GM23338 (cell line): ENCODE measurements around the gene USP46. TPM values are rescaled to one million over a fixed set of nuclear protein-coding genes. Genes with fewer than 3 reads are reported as not detected.

ENCODE experiments used
- ATAC-seq: fragments of 200-7000 bp; cut with Tn5 transposase; 3 replicates; pipeline ENCODE4 v1.9.1; 2020
- DNase-seq: peaks from one replicate; pipeline ENCODE4 v3.0.0-alpha.2; 2015; ENCODE audit warnings: low spot score
- H2AFZ ChIP-seq: fragments of 200-600 bp; sonication (generic); 2 replicates; pipeline ENCODE4 v1.8.0; 2016; ENCODE audit warnings: antibody characterized with exemption, mild to moderate bottlenecking, moderate library complexity
- H3F3A ChIP-seq: fragments of 200-600 bp; sonication (generic); replicated peaks from 2 replicates; pipeline ENCODE4 v1.8.0; 2017; ENCODE audit warnings: antibody characterized with exemption, mixed run types, low read depth
- H3K27ac ChIP-seq: fragments of 200-600 bp; sonication (generic); 2 replicates; pipeline ENCODE4 v1.6.1; 2016; ENCODE audit warnings: low read depth
- H3K27me3 ChIP-seq: fragments of 200-600 bp; sonication (generic); 2 replicates; pipeline ENCODE4 v1.8.0; 2016; ENCODE audit warnings: mild to moderate bottlenecking, mixed run types, moderate library complexity; ENCODE audit not compliant: insufficient read depth
- H3K36me3 ChIP-seq: fragments of 200-600 bp; sonication (generic); 2 replicates; pipeline ENCODE4 v1.8.0; 2016; ENCODE audit warnings: mild to moderate bottlenecking; ENCODE audit not compliant: insufficient read depth
- H3K4me1 ChIP-seq: fragments of 200-600 bp; sonication (generic); 2 replicates; pipeline ENCODE4 v1.8.0; 2016; ENCODE audit warnings: mild to moderate bottlenecking, moderate library complexity; ENCODE audit not compliant: insufficient read depth
- H3K4me2 ChIP-seq: fragments of 200-600 bp; sonication (generic); 2 replicates; pipeline ENCODE4 v1.7.1; 2017; ENCODE audit warnings: mixed run types
- H3K4me3 ChIP-seq: fragments of 200-600 bp; sonication (generic); 2 replicates; pipeline ENCODE4 v1.6.1; 2016; ENCODE audit warnings: mixed run types
- H3K79me2 ChIP-seq: fragments of 200-600 bp; sonication (generic); replicated peaks from 2 replicates; pipeline ENCODE4 v1.8.0; 2017; ENCODE audit warnings: mild to moderate bottlenecking; ENCODE audit not compliant: insufficient read depth
- H3K9me2 ChIP-seq: fragments of 200-600 bp; sonication (generic); 2 replicates; pipeline ENCODE4 v1.8.0; 2017; ENCODE audit not compliant: insufficient read depth
- H4K20me1 ChIP-seq: fragments of 200-600 bp; sonication (generic); replicated peaks from 2 replicates; pipeline ENCODE4 v1.8.0; 2017; ENCODE audit warnings: mild to moderate bottlenecking; ENCODE audit not compliant: insufficient read depth
- H3K27ac Mint-ChIP-seq: 2 replicates; pipeline ENCODE4 v1.8.0; 2020; ENCODE audit warnings: inconsistent platforms, mild to moderate bottlenecking, moderate library complexity, mixed read lengths
- H3K27me3 Mint-ChIP-seq: 3 replicates; pipeline ENCODE4 v1.8.0; 2022; ENCODE audit warnings: low read depth, mild to moderate bottlenecking, moderate library complexity, mixed read lengths, inconsistent platforms; ENCODE audit not compliant: insufficient read depth, poor library complexity
- H3K36me3 Mint-ChIP-seq: 3 replicates; pipeline ENCODE4 v1.8.0; 2021; ENCODE audit warnings: low read depth, mild to moderate bottlenecking, inconsistent platforms, moderate library complexity, mixed read lengths
- H3K4me1 Mint-ChIP-seq: 3 replicates; pipeline ENCODE4 v1.8.0; 2020; ENCODE audit warnings: mild to moderate bottlenecking, inconsistent platforms, mixed read lengths
- H3K4me3 Mint-ChIP-seq: 3 replicates; pipeline ENCODE4 v1.8.0; 2021; ENCODE audit warnings: moderate library complexity, mild to moderate bottlenecking, inconsistent platforms, mixed read lengths
- H3K9me3 Mint-ChIP-seq: 3 replicates; pipeline ENCODE4 v1.8.0; 2020; ENCODE audit warnings: moderate library complexity, mild to moderate bottlenecking, inconsistent platforms, mixed read lengths
- CREB1 ChIP-seq: fragments of 250-450 bp; sonication (Bioruptor Pico); IDR thresholded peaks from 2 replicates; pipeline ENCODE4 v1.5.0; 2020; ENCODE audit warnings: low read depth, mild to moderate bottlenecking, moderate library complexity
- CTCF ChIP-seq, 2 experiments: fragments of 200-600 bp in 1 of 2; sonication (generic) in 1 of 2; conservative IDR thresholded peaks; 2 replicates each; pipeline versions ENCODE4 v1.5.1 to v1.6.1; 2016 to 2017; ENCODE audit warnings: antibody characterized with exemption in 2 of 2, low read depth in 2 of 2, mild to moderate bottlenecking in 2 of 2, moderate library complexity in 1 of 2
- EZH2 ChIP-seq: fragments of 200-600 bp; sonication (generic); IDR thresholded peaks from one replicate; pipeline ENCODE4 v1.8.0; 2017; ENCODE audit warnings: antibody characterized with exemption, mild to moderate bottlenecking, low read depth; ENCODE audit not compliant: unreplicated experiment
- NANOG ChIP-seq: IDR thresholded peaks from 2 replicates; pipeline ENCODE4 v1.6.1; 2016; ENCODE audit warnings: antibody characterized with exemption, borderline replicate concordance
- POLR2AphosphoS5 ChIP-seq: IDR thresholded peaks from 2 replicates; pipeline ENCODE4 v1.6.1; 2016; ENCODE audit warnings: antibody characterized with exemption, low read depth
- REST ChIP-seq: IDR thresholded peaks from one replicate; pipeline ENCODE4 v1.6.1; 2018; ENCODE audit warnings: antibody characterized with exemption; ENCODE audit not compliant: unreplicated experiment
- ZNF114 ChIP-seq: fragments of 250-450 bp; sonication (Bioruptor Pico); IDR thresholded peaks from 2 replicates; pipeline ENCODE4 v1.5.0; 2020; ENCODE audit warnings: mild to moderate bottlenecking, moderate library complexity
- ZNF331 ChIP-seq: fragments of 250-450 bp; sonication (Bioruptor Pico); IDR thresholded peaks from 2 replicates; pipeline ENCODE4 v1.5.0; 2020; ENCODE audit warnings: low read depth, mild to moderate bottlenecking, moderate library complexity
- ZNF462 ChIP-seq: fragments of 250-450 bp; sonication (Bioruptor Pico); IDR thresholded peaks from 2 replicates; pipeline ENCODE4 v1.5.0; 2020; ENCODE audit warnings: mild to moderate bottlenecking, moderate library complexity
- polyA plus RNA-seq: library from polyadenylated mRNA; unstranded; fragments of >200 nt; fragmentation: Nextera tagmentation; extraction: Ambion mirVana; gene quantifications from 2 replicates; pipeline ENCODE4 v1.2.1, GENCODE V29; 2016
- total RNA-seq: library from RNA; depleted of rRNA; stranded (reverse); fragments of >200 nt; shearing (Covaris generic); gene quantifications from 2 replicates; pipeline ENCODE4 v1.2.3, GENCODE V29; 2014

Gene USP46
- total and polyA plus RNA-seq, 2 experiments from 2014 or later: 40.5 to 59.4 TPM

- no peak for TF ChIP-seq ZNF462 (CRISPR knock-in tag)
- TF ChIP-seq POLR2AphosphoS5: no peak
Measured at GRCh38 chr4:52628543-52628942, 30.6 kb downstream of the USP46 start (continued).

GRCh38 chr4:52627876-52628275, 31.2 kb downstream of the USP46 start:
- no peaks in the 10 kb centered on the region for H3K27me3 ChIP-seq
- Mint-ChIP-seq H3K4me1 (peaks cover under 1% of the 10 kb centered on the region; the same call in 2 of the 3 replicates), H3K27me3 (no peaks in the 10 kb centered on the region), H3K9me3 (no peaks in the 10 kb centered on the region), H3K36me3 (peaks cover 39% of the 10 kb centered on the region), H3K27ac (no peak overlapping the region), H3K4me3 (no peak overlapping the region)
- H3K4me1 ChIP-seq: no peaks in the 10 kb centered on the region
- H3K36me3 ChIP-seq: peaks cover 5% of the 10 kb centered on the region; the same call in 1 of the 2 replicates
- H3K9me2 ChIP-seq: no peaks in the 10 kb centered on the region
- peaks cover 25% of the 10 kb centered on the region for H4K20me1 ChIP-seq
- peaks cover 60% of the 10 kb centered on the region for H3K79me2 ChIP-seq
- DNase-seq: no peak
- no peak for ATAC-seq
- H3K4me3 ChIP-seq: no peak overlapping the region
- H3F3A ChIP-seq: no peaks in the 10 kb centered on the region
- no peak overlapping the region for H3K4me2 ChIP-seq
- H2AFZ ChIP-seq: no peak overlapping the region
- no peak overlapping the region for H3K27ac ChIP-seq
- TF ChIP-seq ZNF114 (no peak), CREB1 (CRISPR knock-in tag) (no peak), NANOG (no peak), EZH2 (no peak), REST (no peak), ZNF331 (CRISPR knock-in tag) (no peak), CTCF (conservative IDR thresholded peaks at IDR 0.05; ENCODE audit: low read depth in 2 of 2) (no peak)
